GM18498 (cell line): Measurements from ENCODE around the gene MTERF2.

Source experiments
- ATAC-seq: cut with Tn5 transposase; IDR thresholded peaks from one replicate; pipeline ENCODE4 v1.9.1; 2021; ENCODE audit warnings: mild to moderate bottlenecking, moderate library complexity; ENCODE audit not compliant: unreplicated experiment

MTERF2 gene

DNA sequence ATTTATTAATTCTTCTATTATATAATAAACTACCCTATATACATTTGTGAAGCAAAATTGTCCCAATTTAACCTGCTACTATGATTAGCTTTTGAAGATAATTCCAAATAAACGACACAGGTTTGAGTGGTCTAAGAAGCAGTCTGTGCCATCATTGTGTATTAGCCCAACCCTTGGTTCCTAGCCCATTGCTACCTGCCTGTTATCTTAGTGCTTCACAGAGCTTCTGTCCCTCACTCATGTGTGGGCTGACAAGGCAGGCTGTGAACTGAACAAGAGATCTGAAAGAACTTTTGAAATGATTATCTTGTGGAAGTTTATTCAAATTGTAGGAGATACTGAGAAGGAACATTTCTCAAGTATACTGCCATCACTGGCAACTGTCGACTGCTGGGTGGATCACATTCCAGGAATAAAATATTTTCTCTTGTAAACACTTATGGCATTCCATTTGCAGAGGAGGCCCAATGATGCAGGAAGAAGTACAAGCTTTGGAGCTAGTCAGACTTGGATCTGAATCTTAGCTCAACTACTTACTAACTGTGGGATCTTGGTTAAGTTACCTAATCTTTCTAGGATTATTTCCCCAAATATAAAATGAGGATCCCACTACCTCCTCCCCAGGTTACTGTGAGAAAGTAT lies 7.8 kb upstream of the MTERF2 start:
- ATAC-seq: no peak

DNA sequence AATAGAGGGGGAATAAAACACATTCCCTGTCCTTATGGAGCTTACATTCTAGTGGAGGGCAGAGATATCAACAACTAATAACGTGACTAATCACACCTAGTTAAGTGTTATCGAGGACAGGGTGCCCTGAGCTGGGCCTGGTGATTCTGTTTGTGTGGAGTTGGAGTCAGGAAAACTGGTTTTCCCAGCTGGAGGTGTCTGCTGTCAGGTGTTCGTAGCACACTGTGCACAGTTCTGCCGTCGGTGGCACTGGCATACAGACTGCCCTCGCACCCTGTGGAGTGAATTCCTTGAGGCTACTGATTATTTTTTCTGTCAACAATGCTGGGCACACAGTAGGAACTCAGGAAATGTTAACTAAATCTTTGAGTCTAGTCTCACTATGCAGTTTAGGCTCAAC lies 900 bp upstream of the MTERF2 start:
- ATAC-seq: no peak

GRCh38 chr12:106986135-106986534 lies 811 bp downstream of the MTERF2 start:
- no peak for ATAC-seq

- ATAC-seq: no peak
These were observed 1.5 kb downstream of the MTERF2 start for GRCh38 chr12:106985479-106985878.

DNA sequence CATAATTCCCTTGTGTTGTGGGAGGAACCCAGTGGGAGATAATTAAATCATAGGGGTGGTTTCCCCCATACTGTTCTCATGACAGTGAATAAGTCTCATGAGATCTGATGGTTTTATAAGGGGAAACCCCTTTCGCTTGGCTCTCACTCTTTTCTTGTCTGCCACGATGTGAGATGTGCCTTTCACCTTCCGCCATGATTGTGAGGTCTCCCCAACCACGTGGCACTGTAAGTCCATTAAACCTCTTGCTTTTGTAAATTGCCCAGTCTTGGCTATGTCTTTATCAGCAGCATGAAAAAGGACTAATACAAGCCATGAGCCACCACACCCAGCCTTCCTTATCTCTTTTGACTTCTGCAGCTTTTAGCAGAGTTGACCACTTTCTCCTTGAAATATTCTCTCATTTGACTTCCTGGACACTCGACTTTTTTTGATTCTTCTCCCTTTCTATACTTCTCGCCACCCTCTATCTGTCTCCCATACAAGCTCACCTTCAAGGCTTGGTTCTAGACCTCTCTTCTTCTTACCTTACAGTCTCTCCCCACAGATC lies 2.3 kb downstream of the MTERF2 start:
- ATAC-seq: no peak

DNA sequence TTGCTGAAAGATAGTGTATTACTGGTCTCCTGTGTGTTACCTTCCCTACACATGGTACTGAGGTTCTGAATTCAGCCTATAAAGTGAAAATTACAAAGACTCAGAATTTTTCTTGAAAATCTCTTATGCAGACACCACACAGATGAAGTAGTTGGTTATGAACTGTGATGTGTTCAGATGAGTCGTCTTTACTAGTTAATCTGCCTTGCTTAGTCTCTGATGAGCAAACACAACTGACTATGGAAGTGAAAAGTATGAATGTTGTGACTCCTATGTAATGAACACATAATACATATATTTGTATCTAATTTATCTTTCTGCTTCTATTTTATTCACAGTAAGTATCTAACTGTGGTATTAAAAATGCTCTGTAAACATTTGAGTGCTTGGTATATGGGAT lies 4.7 kb downstream of the MTERF2 start:
- no peak for ATAC-seq

DNA sequence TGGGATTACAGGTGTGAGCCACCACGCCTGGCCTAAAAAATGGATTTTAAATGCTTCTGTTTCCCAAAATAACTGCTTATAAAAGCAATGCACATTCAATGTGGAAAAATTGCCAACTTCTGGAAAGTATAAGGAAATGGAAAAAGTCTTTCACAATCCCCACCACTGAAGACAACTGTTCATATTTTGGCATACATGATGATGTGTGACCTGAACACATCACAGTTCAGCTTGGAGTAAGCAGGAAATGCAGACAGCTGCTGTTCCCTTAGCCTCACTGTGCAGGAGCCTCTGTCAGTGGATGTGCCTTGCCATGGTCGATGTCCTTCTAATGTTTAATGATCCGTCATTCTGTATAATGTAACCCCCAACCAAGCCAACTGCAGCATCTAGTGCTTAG lies 5.2 kb downstream of the MTERF2 start:
- no peak for ATAC-seq

DNA sequence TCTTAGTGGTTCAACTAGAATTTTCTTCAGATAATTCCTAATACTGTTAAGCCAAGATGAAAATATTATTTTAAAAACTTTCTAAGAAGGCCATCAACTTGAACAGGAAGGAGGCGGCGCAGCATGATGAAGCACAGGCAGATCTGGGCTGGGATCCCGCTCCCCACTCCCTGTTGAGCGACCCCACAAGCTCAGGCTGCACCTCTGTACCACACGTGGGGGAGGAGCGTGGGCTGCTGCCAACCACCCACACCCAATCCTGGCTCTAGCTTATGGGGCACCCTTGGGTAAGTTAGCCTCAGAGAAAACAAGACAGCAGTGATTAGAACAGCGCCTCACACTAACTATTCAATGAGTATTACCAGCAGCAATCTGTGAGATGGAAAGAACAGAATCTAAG lies 6.0 kb downstream of the MTERF2 start:
- ATAC-seq: no peak

DNA sequence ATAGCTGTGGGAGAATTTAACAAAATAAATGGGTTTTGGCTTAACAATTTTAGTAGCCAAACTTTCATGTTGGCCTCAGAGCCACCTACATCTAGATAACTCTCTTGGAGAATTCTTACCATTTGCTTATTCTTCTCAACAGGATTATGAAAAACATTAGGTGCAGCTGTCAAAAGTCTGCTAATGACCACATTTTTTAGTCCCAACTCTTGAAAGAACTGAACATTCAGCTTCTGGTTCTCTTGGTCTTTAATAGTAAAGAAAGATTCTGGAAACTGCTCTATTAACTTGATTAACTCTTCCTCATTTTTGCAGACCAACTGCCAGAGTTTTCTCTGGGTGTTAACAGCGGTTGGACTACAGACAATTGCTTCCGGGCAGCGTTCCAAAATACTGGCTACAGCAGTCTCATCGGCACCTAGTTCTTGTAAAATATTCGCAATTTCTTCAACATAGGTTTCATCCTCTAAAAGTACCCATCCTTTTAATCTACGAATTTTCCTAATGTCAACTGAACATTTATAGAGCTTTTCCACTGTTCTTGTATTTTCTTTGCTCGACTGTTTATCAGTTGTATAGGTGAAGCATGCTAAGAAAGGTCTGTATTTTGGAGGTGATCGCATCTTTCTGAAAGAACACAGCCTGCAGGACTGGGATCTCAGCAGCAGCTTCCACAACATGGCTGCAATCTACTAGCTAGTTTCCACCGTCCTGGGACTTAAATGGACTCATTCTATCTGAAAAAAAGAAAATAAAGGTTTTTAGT lies 8.7 kb downstream of the MTERF2 start:
- ATAC-seq: no peak

GRCh38 chr12:106976668-106977067 lies 10.3 kb downstream of the MTERF2 start:
- ATAC-seq: no peak

- ATAC-seq: no peak
These were observed 10.8 kb downstream of the MTERF2 start for GRCh38 chr12:106975993-106976658.

DNA sequence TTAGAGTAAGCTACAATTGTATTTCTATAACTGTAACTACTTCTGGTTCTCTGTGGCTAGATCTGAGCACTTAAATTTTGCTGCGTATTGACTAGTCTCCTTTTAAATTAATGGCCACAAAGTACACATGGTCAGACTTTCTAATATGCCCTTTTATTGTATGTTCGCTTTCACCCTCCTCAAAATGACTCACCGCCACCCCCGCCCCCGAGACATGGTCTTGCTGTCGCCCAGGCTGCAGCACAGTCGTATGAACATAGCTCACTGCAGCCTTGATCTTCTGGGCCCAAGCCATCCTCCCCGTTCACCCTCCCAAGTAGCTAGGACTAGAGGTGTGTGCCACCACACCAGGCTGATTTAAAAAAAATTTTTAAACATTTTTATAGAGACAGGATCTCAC lies 11.8 kb downstream of the MTERF2 start:
- no peak for ATAC-seq

DNA sequence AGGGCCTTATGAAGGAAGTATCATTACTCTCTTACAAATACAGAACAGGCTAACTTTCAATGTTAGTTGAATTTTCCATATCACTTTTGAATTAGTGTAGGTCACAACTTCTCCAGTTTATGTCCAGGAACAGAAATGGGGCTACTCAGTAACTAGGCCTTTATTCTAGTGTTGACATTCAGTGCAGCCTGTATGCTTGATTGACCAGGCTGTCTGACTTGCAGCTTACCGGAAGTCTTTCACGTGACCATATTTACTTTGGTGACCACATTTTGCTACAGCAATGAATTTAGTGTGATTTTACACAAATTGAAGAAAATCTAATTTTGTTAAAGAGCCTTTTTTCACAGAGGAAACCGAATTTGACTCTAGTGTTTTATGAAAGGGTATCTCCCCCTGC lies 12.4 kb downstream of the MTERF2 start:
- peak; percentile 74 for ATAC-seq

DNA sequence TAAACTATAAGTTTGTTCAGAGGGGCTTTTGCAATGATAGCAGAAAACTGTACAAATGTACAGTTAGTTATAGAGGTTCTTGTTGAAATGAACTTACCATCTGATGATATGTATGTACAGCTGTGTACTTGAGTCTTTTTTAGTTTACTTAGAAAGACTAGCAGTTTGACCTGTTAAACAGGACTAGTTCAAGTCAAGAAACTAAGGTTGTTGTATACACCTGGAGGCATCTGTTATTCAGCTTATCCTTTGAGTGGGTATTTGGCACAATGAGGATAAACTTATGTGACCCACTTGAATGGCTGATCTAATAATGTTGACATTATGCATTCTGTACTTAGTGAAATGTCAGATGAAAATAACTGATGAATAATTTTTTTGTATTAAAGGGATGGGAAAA lies 13.4 kb downstream of the MTERF2 start:
- ATAC-seq: no peak

DNA sequence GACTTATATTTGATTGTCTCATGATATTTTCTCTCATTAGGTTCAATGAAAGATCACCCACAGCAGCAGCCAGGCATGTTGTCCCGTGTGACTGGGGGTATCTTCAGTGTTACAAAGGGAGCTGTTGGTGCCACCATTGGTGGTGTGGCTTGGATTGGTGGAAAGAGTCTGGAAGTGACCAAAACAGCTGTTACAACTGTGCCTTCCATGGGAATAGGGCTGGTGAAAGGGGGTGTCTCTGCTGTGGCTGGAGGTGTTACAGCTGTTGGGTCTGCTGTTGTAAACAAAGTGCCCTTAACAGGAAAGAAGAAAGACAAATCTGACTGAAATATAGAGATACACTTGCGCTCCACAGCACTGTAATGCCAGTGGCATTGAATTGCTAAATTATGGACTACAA lies 15.9 kb downstream of the MTERF2 start:
- ATAC-seq: no peak

DNA sequence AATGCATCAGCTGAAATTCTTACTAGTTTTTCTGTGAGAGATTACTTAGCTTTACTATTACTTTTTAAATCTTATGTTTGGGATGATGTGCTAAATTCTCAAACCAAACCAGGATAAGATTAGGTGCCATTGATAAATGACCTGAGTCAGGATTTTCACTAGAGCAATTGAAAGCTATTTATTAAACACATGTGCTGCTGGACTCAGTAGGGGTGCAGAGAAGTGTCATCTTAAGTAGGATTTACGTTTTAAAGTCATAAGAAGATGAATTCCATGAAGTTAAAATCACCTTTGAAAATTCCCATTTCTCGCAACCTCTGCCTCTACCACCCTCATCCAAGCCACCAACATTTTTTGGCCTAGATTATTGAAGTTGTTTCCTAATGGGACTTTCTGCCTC lies 22.4 kb downstream of the MTERF2 start:
- ATAC-seq: no peak

GRCh38 chr12:106962286-106962685 lies 24.7 kb downstream of the MTERF2 start:
- ATAC-seq: no peak

- ATAC-seq: no peak
These were observed 26.5 kb downstream of the MTERF2 start for GRCh38 chr12:106960443-106960842.

DNA sequence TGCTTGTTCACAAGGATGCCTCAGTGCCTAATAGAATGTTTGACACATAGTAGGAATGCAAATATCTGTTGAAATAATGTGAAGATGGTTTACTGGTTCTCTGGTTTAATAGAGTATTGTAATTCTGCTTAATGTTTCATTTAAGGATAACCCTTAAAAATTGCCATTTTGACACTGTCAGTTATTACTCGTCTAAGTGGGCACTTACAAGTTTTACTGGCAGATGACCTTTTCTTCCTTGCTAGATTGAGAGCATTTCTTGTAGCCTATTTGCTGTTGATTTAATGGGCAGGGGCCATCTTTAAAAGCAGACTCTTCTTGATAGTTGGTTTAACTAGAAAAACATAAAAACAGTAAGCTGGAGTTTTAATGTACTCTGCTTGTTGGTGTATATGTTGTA lies 29.4 kb downstream of the MTERF2 start:
- ATAC-seq: no peak

DNA sequence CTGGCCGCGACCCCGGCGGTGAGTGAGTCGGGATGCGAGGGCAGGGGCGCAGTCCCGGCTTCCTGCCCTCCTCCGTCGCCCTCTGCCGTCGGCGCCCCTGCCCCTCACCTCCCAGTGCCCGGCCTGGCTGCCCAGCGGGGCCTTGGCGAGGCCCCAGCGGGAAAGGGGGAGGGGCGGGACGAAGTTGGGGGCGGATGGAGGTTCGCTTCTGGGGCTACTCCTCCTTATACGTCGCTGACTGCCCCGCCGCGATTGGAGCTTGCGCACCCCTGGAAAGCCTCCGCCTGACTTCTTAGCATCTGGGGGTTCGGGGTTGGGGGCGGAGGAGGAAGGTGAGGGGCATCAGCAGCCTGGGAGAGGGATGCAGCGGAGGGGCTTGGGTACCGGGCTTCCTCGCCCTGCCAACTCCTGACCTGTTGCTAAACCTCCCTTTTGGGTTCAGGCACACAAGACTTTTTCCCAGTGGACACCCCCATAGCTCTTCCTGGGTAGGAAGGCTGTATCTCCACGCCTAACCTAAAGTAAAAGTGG lies 30.8 kb downstream of the MTERF2 start:
- ATAC-seq: peak; percentile 40

- ATAC-seq: peak; percentile 81
These were observed 31.4 kb downstream of the MTERF2 start, which contains the start of gene TMEM263 for GRCh38 chr12:106955377-106956047. TMEM263 (plus strand) TSS chr12:106955907; CDS start chr12:106967117, 11,210 bp downstream.
